Sigmoid colon (tissue), 7 donors: ENCODE data around the gene NUP85. TPM values are rescaled to one million over a fixed set of nuclear protein-coding genes. Genes with fewer than 3 reads are reported as not detected.
"Not testable (repeated sequence)": the region's sequence is repeated elsewhere in the genome, so short reads cannot be mapped to it uniquely, and the experiment has no call there.

Experiments used
- DNase-seq: peaks from one replicate; pipeline ENCODE4 v3.0.0-alpha.2; 2019
- H3K27ac ChIP-seq, 4 donors: fragments of 200-600 bp; sonication (generic); one replicate each; pipeline ENCODE4 v1.5.1; 2016 to 2019; ENCODE audit warnings: mild to moderate bottlenecking in 1 of 4
- H3K27me3 ChIP-seq, 3 donors: fragments of 200-600 bp; sonication (generic); one replicate each; pipeline ENCODE4 v1.5.1; 2019; ENCODE audit warnings: mild to moderate bottlenecking in 1 of 3
- H3K36me3 ChIP-seq, 4 donors: fragments of 200-600 bp; sonication (generic); one replicate each; pipeline ENCODE4 v1.5.1; 2016 to 2019
- H3K4me1 ChIP-seq, 4 donors: fragments of 200-600 bp; sonication (generic); one replicate each; pipeline ENCODE4 v1.5.1; 2017 to 2019
- H3K4me3 ChIP-seq, 4 donors: fragments of 200-600 bp; sonication (generic); one replicate each; pipeline ENCODE4 v1.5.1; 2017 to 2019; ENCODE audit warnings: mild to moderate bottlenecking in 2 of 4, moderate library complexity in 1 of 4
- H3K9me3 ChIP-seq, 4 donors: fragments of 200-600 bp in 3 of 4; sonication (generic) in 3 of 4; one replicate each; pipeline versions ENCODE4 v1.5.1 to v1.6.1; 2013 to 2019
- CTCF ChIP-seq, 4 experiments: fragments of 450-650 bp in 3 of 4; fragments of 200-600 bp in 1 of 4; IDR thresholded peaks; one replicate each; pipeline ENCODE4 v1.5.1; 2016 to 2019; ENCODE audit warnings: antibody characterized with exemption in 4 of 4, mild to moderate bottlenecking in 3 of 4, moderate library complexity in 2 of 4
- EP300 ChIP-seq, 4 donors: sonication (generic); formaldehyde crosslinking; IDR thresholded peaks; one replicate each; pipeline ENCODE4 v1.6.1; 2017; ENCODE audit warnings: antibody characterized with exemption in 4 of 4
- POLR2A ChIP-seq, 2 donors: fragments of 450-650 bp; IDR thresholded peaks; one replicate each; pipeline ENCODE4 v1.6.1; 2016; ENCODE audit warnings: antibody characterized with exemption in 2 of 2, mild to moderate bottlenecking in 2 of 2, moderate library complexity in 2 of 2
- POLR2AphosphoS5 ChIP-seq, 4 donors: sonication (generic); formaldehyde crosslinking; IDR thresholded peaks; one replicate each; pipeline ENCODE4 v1.6.1; 2017; ENCODE audit warnings: antibody characterized with exemption in 4 of 4
- WGBS, 2 donors: extraction: QIAGEN DNeasy Blood & Tissue Kit; methylation state at CpG; one replicate each; pipeline ENCODE4 v1.1.7; 2013; 5-methylcytosine and 5-hydroxymethylcytosine counted together
- intact Hi-C: fragments of 100-400 bp; cut with DNase I; formaldehyde crosslinking; loops from one replicate; pipeline ENCODE4 v1.15.1; 2023
- polyA plus RNA-seq, 3 donors: library from polyadenylated mRNA; stranded (reverse); fragments of 200-250 nt; gene quantifications; one replicate each; pipeline ENCODE4 v1.2.3, GENCODE V29; 2013
- total RNA-seq, 4 donors: library from RNA; depleted of rRNA; stranded (reverse); fragments of >200 nt; gene quantifications; one replicate each; pipeline ENCODE4 v1.1.0, GENCODE V29; 2016
- donor health status: healthy with polysubstance abuse.
- donor health status: Bipolar disorder and iron deficiency.
- donor health status: healthy.

NUP85 gene, protein sequence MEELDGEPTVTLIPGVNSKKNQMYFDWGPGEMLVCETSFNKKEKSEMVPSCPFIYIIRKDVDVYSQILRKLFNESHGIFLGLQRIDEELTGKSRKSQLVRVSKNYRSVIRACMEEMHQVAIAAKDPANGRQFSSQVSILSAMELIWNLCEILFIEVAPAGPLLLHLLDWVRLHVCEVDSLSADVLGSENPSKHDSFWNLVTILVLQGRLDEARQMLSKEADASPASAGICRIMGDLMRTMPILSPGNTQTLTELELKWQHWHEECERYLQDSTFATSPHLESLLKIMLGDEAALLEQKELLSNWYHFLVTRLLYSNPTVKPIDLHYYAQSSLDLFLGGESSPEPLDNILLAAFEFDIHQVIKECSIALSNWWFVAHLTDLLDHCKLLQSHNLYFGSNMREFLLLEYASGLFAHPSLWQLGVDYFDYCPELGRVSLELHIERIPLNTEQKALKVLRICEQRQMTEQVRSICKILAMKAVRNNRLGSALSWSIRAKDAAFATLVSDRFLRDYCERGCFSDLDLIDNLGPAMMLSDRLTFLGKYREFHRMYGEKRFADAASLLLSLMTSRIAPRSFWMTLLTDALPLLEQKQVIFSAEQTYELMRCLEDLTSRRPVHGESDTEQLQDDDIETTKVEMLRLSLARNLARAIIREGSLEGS
- total RNA-seq (10 to 100 TPM; 21.1 to 32.2 (median 29.7) TPM), polyA plus RNA-seq (10 to 100 TPM; 31.0 to 48.6 (median 42.8) TPM)

DNA sequence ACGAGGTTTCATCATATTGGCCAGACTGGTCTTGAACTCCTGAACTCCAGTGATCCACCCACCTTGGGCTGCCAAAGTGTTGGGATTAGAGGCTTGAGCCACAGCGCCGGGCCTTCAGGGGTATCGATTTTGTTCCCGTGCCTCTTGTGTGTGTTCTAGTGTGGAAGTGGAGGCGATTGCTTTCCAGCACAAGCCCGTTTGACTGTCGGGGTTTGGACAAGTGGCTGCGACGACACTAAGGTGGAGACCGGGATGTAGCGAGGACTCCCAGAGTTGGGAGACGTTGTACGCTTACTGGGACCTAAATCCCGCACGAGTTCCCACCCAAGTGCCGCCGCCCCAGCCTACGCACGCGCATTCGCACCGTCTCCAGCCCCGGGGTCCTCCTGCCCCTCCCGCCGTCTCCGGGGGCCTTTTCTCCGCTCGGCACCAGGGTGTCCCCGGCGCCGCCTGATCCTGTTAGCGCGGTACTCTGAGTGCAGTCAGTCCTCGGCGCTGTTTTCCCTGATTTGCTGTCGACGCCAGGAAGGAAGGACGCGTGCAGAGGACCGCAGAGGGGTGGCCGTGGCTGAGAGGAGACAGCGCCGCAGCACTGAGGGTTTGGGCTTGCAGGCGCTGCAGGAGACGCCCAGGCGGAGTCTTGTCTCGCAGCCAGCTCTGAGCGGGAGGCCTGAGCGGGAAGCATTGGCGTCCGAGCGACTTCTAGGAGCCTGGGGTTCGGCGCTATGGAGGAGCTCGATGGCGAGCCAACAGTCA, at the start of gene NUP85:
Gene NUP85, plus strand, starts transcription at position 643 of the 756 bp plus-strand sequence. Its CDS starts 83 bp downstream, at position 726.
- Histone ChIP-seq H3K36me3 (peaks cover 0 to 12% (median 6%) of the 10 kb centered on the region in 4 donors), H3K4me1 (peaks cover 0 to 27% (median 20%) of the 10 kb centered on the region in 4 donors), H3K27ac (peak within 1 kb of the TSS; percentile 91 to 93 (median 92)), H3K4me3 (peak within 1 kb of the TSS; percentile 69 to 98 (median 87)), H3K27me3 (no peaks in the 10 kb centered on the region), H3K9me3 (no peaks in the 10 kb centered on the region)
- TF ChIP-seq CTCF (IDR thresholded peaks at IDR 0.05) (peak in 1 of 4 experiments; percentile 11), POLR2A (IDR thresholded peaks at IDR 0.05) (peak; percentile 66 to 73), EP300 (IDR thresholded peaks at IDR 0.05) (no peak), POLR2AphosphoS5 (IDR thresholded peaks at IDR 0.05) (peak; percentile 83 to 90 (median 86))
- intact Hi-C loops: loop anchor here (2.0 kb wide), 1 partner anchor 56 kb away; the partner anchor contains the start of genes GGA3 and MRPS7
- DNase-seq: peak; percentile 97
- 0% methylated on average over 57 of the region's 57 CpGs for WGBS, 2 donors

DNA sequence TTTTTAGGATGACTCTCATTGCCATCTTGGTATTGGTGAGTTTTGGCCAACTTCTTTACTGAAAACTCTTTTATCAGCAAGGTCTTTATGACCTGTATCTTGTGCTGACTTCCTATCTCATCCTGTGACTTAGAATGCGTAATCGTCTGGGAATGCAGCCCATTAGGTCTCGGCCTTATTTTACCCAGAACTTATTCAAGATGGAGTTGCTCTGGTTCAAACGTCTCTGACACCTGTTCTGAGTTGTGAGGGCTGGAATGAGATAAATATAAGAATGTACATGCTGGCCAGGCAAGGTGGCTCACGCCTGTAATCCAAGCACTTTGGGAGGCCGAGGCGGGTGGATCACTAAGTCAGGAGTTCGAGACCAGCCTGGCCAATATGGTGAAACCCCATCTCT, 47.0 kb upstream of the NUP85 start:
- H3K36me3 ChIP-seq, H3K27ac ChIP-seq, intact Hi-C loops, DNase-seq, H3K4me3 ChIP-seq, H3K9me3 ChIP-seq, H3K27me3 ChIP-seq: not testable (repeated sequence)
- WGBS, 2 donors: 95 to 96% methylated on average over 8 of the region's 8 CpGs
- H3K4me1 ChIP-seq: peaks cover 3 to 10% (median 8%) of the 10 kb centered on the region in 4 donors

GRCh38 chr17:75159196-75160031, 46.1 kb upstream of the NUP85 start:
- intact Hi-C loops: no loop called here
- H3K4me1 ChIP-seq: peaks cover 0 to 5% (median 4%) of the 10 kb centered on the region in 4 donors
- 84 to 88% methylated on average over 4 of the region's 4 CpGs for WGBS, 2 donors
- H3K36me3 ChIP-seq: peaks cover 0 to 10% (median 0%) of the 10 kb centered on the region in 4 donors
- no peak overlapping the region for H3K4me3 ChIP-seq
- TF ChIP-seq EP300 (IDR thresholded peaks at IDR 0.05) (no peak), POLR2A (IDR thresholded peaks at IDR 0.05) (no peak), CTCF (IDR thresholded peaks at IDR 0.05) (no peak)
- H3K27me3 ChIP-seq: no peaks in the 10 kb centered on the region
- no peak for DNase-seq
- H3K9me3 ChIP-seq: no peaks in the 10 kb centered on the region
- H3K27ac ChIP-seq: no peak overlapping the region

- DNase-seq: no peak
- 94% methylated on average over 5 of the region's 5 CpGs for WGBS, 2 donors
- H3K9me3 ChIP-seq: no peaks in the 10 kb centered on the region
- peaks cover 0 to 17% (median 0%) of the 10 kb centered on the region in 4 donors for H3K36me3 ChIP-seq
- H3K4me3 ChIP-seq: no peak overlapping the region
- no peaks in the 10 kb centered on the region for H3K27me3 ChIP-seq
- no peak overlapping the region for H3K27ac ChIP-seq
- no peak for TF ChIP-seq CTCF (IDR thresholded peaks at IDR 0.05)
- no peak for TF ChIP-seq EP300 (IDR thresholded peaks at IDR 0.05)
- intact Hi-C loops: no loop called here
- no peaks in the 10 kb centered on the region for H3K4me1 ChIP-seq
These were observed 45.3 kb upstream of the NUP85 start for GRCh38 chr17:75160211-75160610.
